OCI-LY3 (cell line): ENCODE measurements around the gene GAS2L1.

Source experiments
- CTCF ChIP-seq: fragments of 200-600, 300-600 bp; sonication (generic); IDR thresholded peaks from 2 replicates; pipeline ENCODE4 v1.5.1; 2014; ENCODE audit warnings: antibody characterized with exemption, low read length, low read depth
- EZH2phosphoT487 ChIP-seq: fragments of 200-600 bp; shearing (Covaris generic); IDR thresholded peaks from 2 replicates; pipeline ENCODE4 v1.6.1; 2018; ENCODE audit warnings: antibody characterized with exemption, mixed run types, low read depth

GRCh38 chr22:29319072-29319471 lies 12.6 kb downstream of the GAS2L1 start:
- TF ChIP-seq EZH2phosphoT487 (no peak), CTCF (no peak)
